Endothelial cell of umbilical vein (primary cell): ENCODE measurements around the gene B3GAT1. TPM values are rescaled to one million over a fixed set of nuclear protein-coding genes. Genes with fewer than 3 reads are reported as not detected.

Source experiments
- BruUV-seq: library from RNA; stranded (reverse); fragments of 400-500 nt; replicated peaks from 2 replicates; lab custom pipeline; 2021; lab: Mats Ljungman, UMichigan
- CTCF ChIA-PET: fragments of 300-600, 350-600 bp; sonication (Branson Sonifier 250); formaldehyde crosslinking; loops from one replicate; lab custom pipeline; 2021; ENCODE audit warnings: antibody characterized with exemption, inconsistent platforms; lab: Charles Lee
- POLR2A ChIA-PET: fragments of 300-600, 350-600 bp; sonication (Branson Sonifier 250); formaldehyde crosslinking; loops from one replicate; lab custom pipeline; 2021; ENCODE audit warnings: antibody characterized with exemption, inconsistent platforms; lab: Charles Lee
- DNase-seq: peaks from one replicate; pipeline ENCODE4 v3.0.0-alpha.2; 2011; ENCODE audit warnings: low read depth, low spot score
- FAIRE-seq: peaks from 2 replicates; lab custom pipeline; 2011; peaks lifted over from hg19 to GRCh38; lab: Jason Lieb, UNC
- H2AFZ ChIP-seq: 2 replicates; pipeline ENCODE4 v1.6.0; 2012; ENCODE audit warnings: low read depth, low read length, control low read depth, inconsistent platforms
- H3K27ac ChIP-seq: 2 replicates; pipeline ENCODE4 v1.5.1; 2011; ENCODE audit warnings: low read depth, mild to moderate bottlenecking, control low read depth, low read length, moderate library complexity; ENCODE audit not compliant: insufficient read depth
- H3K27me3 ChIP-seq, 2 experiments: 2 replicates each; pipeline versions ENCODE4 v1.6.0 to v1.6.1; 2011; ENCODE audit warnings: low read length in 2 of 2, mixed read lengths in 1 of 2; ENCODE audit not compliant: control insufficient read depth in 2 of 2, insufficient read depth in 2 of 2
- H3K36me3 ChIP-seq, 2 experiments: 2 replicates in 1 of 2; 3 replicates in 1 of 2; pipeline ENCODE4 v1.5.1; 2011; ENCODE audit warnings: low read length in 2 of 2, mild to moderate bottlenecking in 1 of 2, moderate library complexity in 1 of 2; ENCODE audit not compliant: control insufficient read depth in 2 of 2, insufficient read depth in 2 of 2; ENCODE audit errors: extremely low read depth in 1 of 2
- H3K4me1 ChIP-seq: 3 replicates; pipeline ENCODE4 v1.5.1; 2011; ENCODE audit warnings: mild to moderate bottlenecking, low read length; ENCODE audit not compliant: control insufficient read depth, insufficient read depth; ENCODE audit errors: extremely low read depth
- H3K4me2 ChIP-seq: 2 replicates; pipeline ENCODE4 v1.6.1; 2011; ENCODE audit warnings: low read length, control low read depth, mixed read lengths; ENCODE audit not compliant: insufficient read depth
- H3K4me3 ChIP-seq, 3 experiments: fragments of 200-600 bp in 1 of 3; sonication (generic), shearing (Covaris generic) in 1 of 3; replicated peaks in 1 of 3; 2 replicates each; pipeline ENCODE4 v1.5.1; 2011 to 2016; ENCODE audit warnings: control low read depth in 3 of 3, low read length in 3 of 3, mild to moderate bottlenecking in 2 of 3, inconsistent platforms in 1 of 3, low read depth in 1 of 3, moderate library complexity in 1 of 3; ENCODE audit not compliant: insufficient read depth in 1 of 3
- H3K79me2 ChIP-seq: 2 replicates; pipeline ENCODE4 v1.6.0; 2012; ENCODE audit warnings: low read length, inconsistent platforms; ENCODE audit not compliant: control insufficient read depth, insufficient read depth
- H3K9ac ChIP-seq: replicated peaks from 2 replicates; pipeline ENCODE3; 2011; ENCODE audit warnings: low read length, control low read depth; ENCODE audit not compliant: insufficient read depth; ENCODE audit errors: extremely low read depth
- H3K9me1 ChIP-seq: replicated peaks from 3 replicates; pipeline ENCODE4 v1.6.0; 2011; ENCODE audit warnings: mild to moderate bottlenecking, low read length; ENCODE audit not compliant: control insufficient read depth, insufficient read depth; ENCODE audit errors: extremely low read depth
- H3K9me3 ChIP-seq: replicated peaks from 2 replicates; pipeline ENCODE4 v1.5.1; 2012; ENCODE audit warnings: low read length, inconsistent platforms; ENCODE audit not compliant: control insufficient read depth, insufficient read depth
- H4K20me1 ChIP-seq: replicated peaks from 2 replicates; pipeline ENCODE3; 2011; ENCODE audit warnings: mild to moderate bottlenecking, low read length; ENCODE audit not compliant: control insufficient read depth, insufficient read depth; ENCODE audit errors: extremely low read depth
- EZH2 ChIP-seq: IDR thresholded peaks from 2 replicates; pipeline ENCODE4 v1.6.1; 2012; ENCODE audit warnings: borderline replicate concordance, low read depth, mild to moderate bottlenecking, moderate library complexity, low read length, inconsistent platforms; ENCODE audit not compliant: severe bottlenecking
- FOS ChIP-seq: IDR thresholded peaks from 2 replicates; pipeline ENCODE4 v1.6.1; 2011; ENCODE audit warnings: mild to moderate bottlenecking, low read length, moderate library complexity, borderline replicate concordance; ENCODE audit not compliant: insufficient read depth
- GATA2 ChIP-seq: IDR thresholded peaks from 2 replicates; pipeline ENCODE4 v1.7.0; 2011; ENCODE audit warnings: low read depth, mild to moderate bottlenecking, moderate library complexity, mixed read lengths, low read length; ENCODE audit not compliant: insufficient read length, insufficient read depth
- JUN ChIP-seq: IDR thresholded peaks from 2 replicates; pipeline ENCODE4 v1.6.1; 2011; ENCODE audit warnings: borderline replicate concordance, low read depth; ENCODE audit not compliant: insufficient read length, insufficient read depth
- MYC ChIP-seq: IDR thresholded peaks from one replicate; pipeline ENCODE4 v1.6.1; 2011; ENCODE audit warnings: mild to moderate bottlenecking, low read depth, low read length
- POLR2A ChIP-seq: IDR thresholded peaks from 2 replicates; pipeline ENCODE4 v1.6.1; 2012; ENCODE audit warnings: low read depth, mild to moderate bottlenecking, control low read depth, low read length
- POLR2AphosphoS5 ChIP-seq: IDR thresholded peaks from 2 replicates; pipeline ENCODE4 v1.6.1; 2012; ENCODE audit warnings: low read depth, mild to moderate bottlenecking, control low read depth, low read length, moderate library complexity; ENCODE audit not compliant: insufficient read depth
- dilution Hi-C: fragments of 300-500 bp; cut with MboI; formaldehyde crosslinking; loops from one replicate; pipeline ENCODE4 v1.15.0; 2019; ENCODE audit warnings: low sequenced_read_pairs; ENCODE audit not compliant: extremely low pct_ligation_motif_present
- intact Hi-C: fragments of 100-400 bp; cut with micrococcal nuclease; formaldehyde crosslinking; loops from one replicate; pipeline ENCODE4 v1.10.0; 2022
- polyA plus RNA-seq, 4 experiments: library from polyadenylated mRNA; depleted of rRNA in 3 of 4; stranded (reverse) in 3 of 4; unstranded in 1 of 4; fragments of >200 nt; gene quantifications; 2 replicates each; pipeline versions ENCODE4 v1.2.1 to v1.2.3, GENCODE V29; 2011 to 2012; ENCODE audit warnings: missing spikeins in 1 of 4
- total RNA-seq: library from RNA; stranded (reverse); gene quantifications from 2 replicates; pipeline ENCODE4 v1.2.3, GENCODE V29; 2021
- TF ChIP-seq, protein P1 (sequence below), 2 donors: IDR thresholded peaks; 1 replicate in 1 of 2; 2 replicates in 1 of 2; pipeline ENCODE4 v1.5.1; 2011; ENCODE audit warnings: low read length in 2 of 2, mild to moderate bottlenecking in 2 of 2, moderate library complexity in 2 of 2, control low read depth in 1 of 2, inconsistent platforms in 1 of 2, low read depth in 1 of 2; ENCODE audit not compliant: insufficient read depth in 1 of 2; ENCODE audit errors: extremely low read depth in 1 of 2
- TF ChIP-seq, protein P2 (sequence below): IDR thresholded peaks from 2 replicates; pipeline ENCODE4 v1.6.1; 2011; ENCODE audit not compliant: insufficient read depth, insufficient read length

B3GAT1 gene
- total and polyA plus RNA-seq, 2 donors (not counting 3 experiments of a cell fraction or from before 2014, with no cell fraction given), result 0.01 TPM; not detected in 1

DNA sequence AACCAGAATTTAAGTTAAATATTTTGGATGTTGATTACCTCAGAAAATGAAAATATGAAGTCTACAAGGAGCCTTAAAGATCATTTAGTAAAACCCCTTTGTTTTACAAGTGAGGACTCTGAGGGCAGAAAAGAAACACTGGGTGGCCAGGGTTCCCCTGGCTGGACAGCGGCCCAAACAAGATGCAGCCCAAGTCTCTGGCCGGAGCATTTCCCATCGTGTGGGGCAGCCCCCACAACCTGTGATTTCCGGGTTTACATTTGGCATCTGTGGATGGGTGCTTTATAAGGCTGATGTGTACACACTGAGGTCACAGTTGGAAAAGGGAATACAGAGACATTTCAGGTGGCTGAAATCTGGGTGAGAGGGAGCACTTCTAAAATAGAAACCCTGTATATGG lies 28.8 kb upstream of the B3GAT1 start:
- dilution Hi-C loops, result no loop called here
- no peak overlapping the region for H2AFZ ChIP-seq
- no peaks in the 10 kb centered on the region for H3K4me1 ChIP-seq
- no peaks in the 10 kb centered on the region for H3K27me3 ChIP-seq
- H3K4me3 ChIP-seq, result no peak overlapping the region
- H3K27ac ChIP-seq, result no peak overlapping the region
- no peaks in the 10 kb centered on the region for H4K20me1 ChIP-seq
- CTCF ChIA-PET, result no interaction called here
- no peaks in the 10 kb centered on the region for H3K36me3 ChIP-seq
- H3K79me2 ChIP-seq, result no peaks in the 10 kb centered on the region
- H3K4me2 ChIP-seq, result no peak overlapping the region
- POLR2A ChIA-PET, result no interaction called here
- intact Hi-C loops, result no loop called here
- no peak for TF ChIP-seq EZH2
- no peak for TF ChIP-seq POLR2A
- TF ChIP-seq, protein P1, sequence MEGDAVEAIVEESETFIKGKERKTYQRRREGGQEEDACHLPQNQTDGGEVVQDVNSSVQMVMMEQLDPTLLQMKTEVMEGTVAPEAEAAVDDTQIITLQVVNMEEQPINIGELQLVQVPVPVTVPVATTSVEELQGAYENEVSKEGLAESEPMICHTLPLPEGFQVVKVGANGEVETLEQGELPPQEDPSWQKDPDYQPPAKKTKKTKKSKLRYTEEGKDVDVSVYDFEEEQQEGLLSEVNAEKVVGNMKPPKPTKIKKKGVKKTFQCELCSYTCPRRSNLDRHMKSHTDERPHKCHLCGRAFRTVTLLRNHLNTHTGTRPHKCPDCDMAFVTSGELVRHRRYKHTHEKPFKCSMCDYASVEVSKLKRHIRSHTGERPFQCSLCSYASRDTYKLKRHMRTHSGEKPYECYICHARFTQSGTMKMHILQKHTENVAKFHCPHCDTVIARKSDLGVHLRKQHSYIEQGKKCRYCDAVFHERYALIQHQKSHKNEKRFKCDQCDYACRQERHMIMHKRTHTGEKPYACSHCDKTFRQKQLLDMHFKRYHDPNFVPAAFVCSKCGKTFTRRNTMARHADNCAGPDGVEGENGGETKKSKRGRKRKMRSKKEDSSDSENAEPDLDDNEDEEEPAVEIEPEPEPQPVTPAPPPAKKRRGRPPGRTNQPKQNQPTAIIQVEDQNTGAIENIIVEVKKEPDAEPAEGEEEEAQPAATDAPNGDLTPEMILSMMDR (IDR thresholded peaks at IDR 0.05; ENCODE audit: extremely low read depth in 1 of 2, insufficient read depth in 1 of 2, low read depth in 1 of 2, low read length in 2 of 2), result no peak
- no peak for TF ChIP-seq GATA2
- TF ChIP-seq, protein P2, sequence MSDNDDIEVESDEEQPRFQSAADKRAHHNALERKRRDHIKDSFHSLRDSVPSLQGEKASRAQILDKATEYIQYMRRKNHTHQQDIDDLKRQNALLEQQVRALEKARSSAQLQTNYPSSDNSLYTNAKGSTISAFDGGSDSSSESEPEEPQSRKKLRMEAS, result no peak
- no peak for TF ChIP-seq MYC
- TF ChIP-seq FOS, result no peak
- no peak for TF ChIP-seq JUN
- TF ChIP-seq POLR2AphosphoS5, result no peak
- no peaks in the 10 kb centered on the region for H3K9me1 ChIP-seq
- FAIRE-seq (no peak), DNase-seq (no peak)
- H3K9ac ChIP-seq, result no peak overlapping the region
- BruUV-seq, result no TSS peak
- peaks cover 9% of the 10 kb centered on the region for H3K9me3 ChIP-seq
